ENCODE measurements around the gene DGLUCY.

The DGLUCY gene

DNA sequence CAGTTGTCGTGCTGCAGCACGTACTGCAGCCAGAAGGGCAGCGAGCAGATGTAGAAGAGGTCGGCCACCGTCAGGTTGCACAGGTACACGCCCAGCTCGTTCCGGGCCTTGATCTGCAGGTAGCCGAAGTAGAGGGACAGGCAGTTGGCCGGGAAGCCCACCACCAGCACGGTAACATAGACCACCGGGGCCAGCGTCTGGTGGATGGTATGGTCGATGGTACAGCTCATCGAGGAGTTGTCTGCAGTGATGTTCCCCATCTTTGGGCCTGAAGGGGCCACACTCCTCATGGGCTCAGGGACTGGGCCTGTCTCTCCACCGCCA is 120.9 kb downstream of the DGLUCY start:
- Histone ChIP-seq H3K36me3 (ENCODE audit: control insufficient read depth, insufficient read depth, low read length) (no peaks in the 10 kb centered on the region), H3K4me3 (ENCODE audit: low read length) (no peak overlapping the region)

DNA sequence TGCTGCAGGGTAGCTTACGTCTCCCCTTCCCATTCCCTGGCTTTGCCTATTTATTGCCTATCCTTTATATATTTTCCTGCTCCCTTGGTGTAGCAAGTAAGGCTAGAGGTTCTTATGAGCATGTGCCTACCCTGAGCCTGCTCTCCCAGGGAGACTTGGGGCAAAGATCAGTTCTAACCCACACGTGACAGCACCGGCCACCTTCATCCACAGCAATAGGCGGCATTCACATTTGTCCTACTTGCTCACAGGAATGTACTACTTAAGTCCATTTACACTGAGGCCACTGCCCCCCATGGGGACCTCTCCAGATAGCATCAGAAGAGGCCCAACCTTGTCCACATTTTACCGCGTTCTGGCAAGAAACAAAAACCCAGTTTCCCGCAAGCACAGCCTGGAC is 122.0 kb downstream of the DGLUCY start:
- H3K79me1 ChIP-seq (ENCODE audit: low read length), result no peaks in the 10 kb centered on the region
- no peak overlapping the region for H2AK5ac ChIP-seq (ENCODE audit: low read length)
- no peak overlapping the region for H3K4me3 ChIP-seq (ENCODE audit: low read length)
- H3K4ac ChIP-seq (ENCODE audit: low read depth, low read length), result no peak overlapping the region
- no peaks in the 10 kb centered on the region for H3K36me3 ChIP-seq (ENCODE audit: control insufficient read depth, insufficient read depth, low read length)
- no peak overlapping the region for H4K8ac ChIP-seq (ENCODE audit: low read depth, low read length)
- no peak overlapping the region for H2BK5ac ChIP-seq (ENCODE audit: low read length)
- no peak overlapping the region for H3K18ac ChIP-seq (ENCODE audit: low read length)
- no peak overlapping the region for H4K5ac ChIP-seq (ENCODE audit: low read length)
- no peak overlapping the region for H2BK15ac ChIP-seq (replicated peaks; ENCODE audit: low read depth)
- no peak for DNase-seq
- H3K79me2 ChIP-seq (ENCODE audit: control insufficient read depth, insufficient read depth, low read length), result no peaks in the 10 kb centered on the region
- H3K27me3 ChIP-seq (ENCODE audit: insufficient read depth, low read length, poor library complexity), result no peaks in the 10 kb centered on the region
- no peak overlapping the region for H3K4me2 ChIP-seq (ENCODE audit: low read length)
- no peaks in the 10 kb centered on the region for H3K4me1 ChIP-seq (ENCODE audit: control insufficient read depth, low read depth, low read length)
- H2BK120ac ChIP-seq (ENCODE audit: low read depth, low read length), result no peak overlapping the region
- H3K23ac ChIP-seq (ENCODE audit: low read length), result no peak overlapping the region
- H3K56ac ChIP-seq (ENCODE audit: low read length), result no peak overlapping the region
- WGBS (ENCODE audit: extremely low coverage, insufficient coverage, low lambda C conversion rate), result no CpG with 5 or more reads among the region's 7 CpGs
- H3K9ac ChIP-seq (ENCODE audit: low read length), result no peak overlapping the region
- H3K27ac ChIP-seq (ENCODE audit: low read depth, low read length), result no peak overlapping the region

More for the DNA sequence above, 120.9 kb downstream of the DGLUCY start:
- Histone ChIP-seq H3K4ac (ENCODE audit: low read depth, low read length) (no peak overlapping the region), H3K4me1 (ENCODE audit: control insufficient read depth, low read depth, low read length) (no peaks in the 10 kb centered on the region), H3K9ac (ENCODE audit: low read length) (no peak overlapping the region), H3K18ac (ENCODE audit: low read length) (no peak overlapping the region), H2BK5ac (ENCODE audit: low read length) (no peak overlapping the region), H3K79me2 (ENCODE audit: control insufficient read depth, insufficient read depth, low read length) (no peaks in the 10 kb centered on the region), H3K79me1 (ENCODE audit: low read length) (no peaks in the 10 kb centered on the region), H3K4me2 (ENCODE audit: low read length) (no peak overlapping the region), H4K5ac (ENCODE audit: low read length) (no peak overlapping the region), H4K8ac (ENCODE audit: low read depth, low read length) (no peak overlapping the region), H3K23ac (ENCODE audit: low read length) (no peak overlapping the region), H3K27me3 (ENCODE audit: insufficient read depth, low read length, poor library complexity) (no peaks in the 10 kb centered on the region), H3K27ac (ENCODE audit: low read depth, low read length) (no peak overlapping the region), H2BK15ac (replicated peaks; ENCODE audit: low read depth) (no peak overlapping the region), H3K56ac (ENCODE audit: low read length) (no peak overlapping the region), H2AK5ac (ENCODE audit: low read length) (no peak overlapping the region), H2BK120ac (ENCODE audit: low read depth, low read length) (no peak overlapping the region)
- no peak for DNase-seq
- WGBS (ENCODE audit: extremely low coverage, insufficient coverage, low lambda C conversion rate), result no CpG with 5 or more reads among the region's 16 CpGs

DNA sequence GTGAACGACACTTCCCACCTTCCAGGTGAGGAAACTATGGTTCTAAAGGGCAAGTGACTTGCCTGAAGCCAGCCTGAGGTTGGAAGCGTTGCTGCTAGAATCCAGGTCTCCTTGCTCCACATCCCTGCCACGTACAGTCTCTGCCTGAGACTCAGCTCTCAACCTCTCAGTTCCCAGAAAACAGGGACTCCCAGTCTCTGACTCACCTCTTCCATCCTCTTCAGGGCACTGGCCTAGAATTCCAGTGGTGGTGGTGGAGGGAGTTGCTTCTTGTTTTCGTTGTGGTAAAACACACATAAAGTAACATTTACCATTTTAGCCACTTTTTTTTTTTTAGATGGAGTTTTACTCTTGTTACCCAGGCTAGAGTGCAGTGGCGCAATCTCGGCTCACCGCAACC is 123.3 kb downstream of the DGLUCY start:
- H2BK15ac ChIP-seq (replicated peaks; ENCODE audit: low read depth), result no peak overlapping the region
- H3K4ac ChIP-seq (ENCODE audit: low read depth, low read length), result no peak overlapping the region
- H3K4me1 ChIP-seq (ENCODE audit: control insufficient read depth, low read depth, low read length), result no peaks in the 10 kb centered on the region
- H3K18ac ChIP-seq (ENCODE audit: low read length), result no peak overlapping the region
- H3K4me2 ChIP-seq (ENCODE audit: low read length), result no peak overlapping the region
- no peak overlapping the region for H4K5ac ChIP-seq (ENCODE audit: low read length)
- H3K79me2 ChIP-seq (ENCODE audit: control insufficient read depth, insufficient read depth, low read length), result no peaks in the 10 kb centered on the region
- H3K4me3 ChIP-seq (ENCODE audit: low read length), result no peak overlapping the region
- H2BK120ac ChIP-seq (ENCODE audit: low read depth, low read length), result no peak overlapping the region
- H4K8ac ChIP-seq (ENCODE audit: low read depth, low read length), result no peak overlapping the region
- H3K27me3 ChIP-seq (ENCODE audit: insufficient read depth, low read length, poor library complexity), result no peaks in the 10 kb centered on the region
- H2AK5ac ChIP-seq (ENCODE audit: low read length), result no peak overlapping the region
- no peak overlapping the region for H2BK5ac ChIP-seq (ENCODE audit: low read length)
- H3K23ac ChIP-seq (ENCODE audit: low read length), result no peak overlapping the region
- no peak overlapping the region for H3K56ac ChIP-seq (ENCODE audit: low read length)
- H3K9ac ChIP-seq (ENCODE audit: low read length), result no peak overlapping the region
- DNase-seq, result no peak
- no peaks in the 10 kb centered on the region for H3K79me1 ChIP-seq (ENCODE audit: low read length)
- WGBS (ENCODE audit: extremely low coverage, insufficient coverage, low lambda C conversion rate), result no CpG with 5 or more reads among the region's 7 CpGs
- no peak overlapping the region for H3K27ac ChIP-seq (ENCODE audit: low read depth, low read length)
- H3K36me3 ChIP-seq (ENCODE audit: control insufficient read depth, insufficient read depth, low read length), result no peaks in the 10 kb centered on the region

DNA sequence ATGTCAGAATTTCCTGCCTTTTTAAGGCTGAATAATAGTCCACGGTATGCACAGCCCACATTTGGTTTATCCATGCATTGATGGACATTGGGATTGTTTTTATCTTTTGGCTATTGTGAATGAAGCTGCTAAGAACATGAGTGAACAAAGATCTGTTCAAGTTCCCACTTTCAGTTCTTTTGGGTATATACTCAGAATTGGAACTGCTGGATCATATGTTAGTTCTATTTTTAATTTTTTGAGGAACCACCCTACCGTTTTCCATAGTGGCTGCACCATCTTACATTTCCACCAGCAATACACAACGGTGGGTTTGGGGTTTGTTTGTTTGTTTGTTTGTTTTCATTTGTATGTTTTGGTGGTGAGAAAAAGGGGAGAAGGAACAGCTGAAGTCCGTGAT is 124.2 kb downstream of the DGLUCY start:
- Histone ChIP-seq H3K4me2 (ENCODE audit: low read length) (no peak overlapping the region), H3K18ac (ENCODE audit: low read length) (no peak overlapping the region), H2BK5ac (ENCODE audit: low read length) (no peak overlapping the region), H4K5ac (ENCODE audit: low read length) (no peak overlapping the region), H3K23ac (ENCODE audit: low read length) (no peak overlapping the region), H3K27me3 (ENCODE audit: insufficient read depth, low read length, poor library complexity) (no peaks in the 10 kb centered on the region), H3K79me1 (ENCODE audit: low read length) (no peaks in the 10 kb centered on the region), H2BK15ac (replicated peaks; ENCODE audit: low read depth) (no peak overlapping the region), H3K4me1 (ENCODE audit: control insufficient read depth, low read depth, low read length) (no peaks in the 10 kb centered on the region), H3K36me3 (ENCODE audit: control insufficient read depth, insufficient read depth, low read length) (no peaks in the 10 kb centered on the region), H3K9ac (ENCODE audit: low read length) (no peak overlapping the region), H4K8ac (ENCODE audit: low read depth, low read length) (no peak overlapping the region), H3K79me2 (ENCODE audit: control insufficient read depth, insufficient read depth, low read length) (no peaks in the 10 kb centered on the region), H2AK5ac (ENCODE audit: low read length) (no peak overlapping the region), H3K27ac (ENCODE audit: low read depth, low read length) (no peak overlapping the region), H2BK120ac (ENCODE audit: low read depth, low read length) (no peak overlapping the region), H3K56ac (ENCODE audit: low read length) (no peak overlapping the region), H3K4ac (ENCODE audit: low read depth, low read length) (no peak overlapping the region), H3K4me3 (ENCODE audit: low read length) (no peak overlapping the region)
- no CpG with 5 or more reads among the region's 4 CpGs for WGBS (ENCODE audit: extremely low coverage, insufficient coverage, low lambda C conversion rate)
- DNase-seq, result no peak

DNA sequence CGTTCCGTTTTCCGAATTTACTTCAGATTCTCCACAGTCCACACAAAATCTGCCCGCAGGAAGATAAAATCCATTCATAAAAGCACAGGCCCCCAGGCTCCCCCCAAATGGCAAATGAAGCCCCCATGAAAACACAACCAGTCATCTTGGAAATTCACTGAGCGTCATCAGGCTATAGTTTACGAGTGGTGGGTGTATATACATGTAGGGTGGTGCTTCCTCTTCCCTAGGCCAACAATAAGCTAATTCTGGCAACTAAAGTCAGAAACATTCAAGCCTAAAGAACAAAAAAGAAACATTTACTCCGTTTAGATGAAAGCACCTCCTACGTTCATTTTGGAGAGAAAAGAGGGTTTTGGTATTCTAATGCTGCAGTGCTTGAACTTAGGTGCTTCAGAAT is 124.8 kb downstream of the DGLUCY start:
- Histone ChIP-seq H3K27me3 (ENCODE audit: insufficient read depth, low read length, poor library complexity) (no peaks in the 10 kb centered on the region), H3K23ac (ENCODE audit: low read length) (no peak overlapping the region), H4K8ac (ENCODE audit: low read depth, low read length) (no peak overlapping the region), H2BK5ac (ENCODE audit: low read length) (no peak overlapping the region), H3K9ac (ENCODE audit: low read length) (no peak overlapping the region), H2AK5ac (ENCODE audit: low read length) (no peak overlapping the region), H2BK120ac (ENCODE audit: low read depth, low read length) (no peak overlapping the region), H3K79me2 (ENCODE audit: control insufficient read depth, insufficient read depth, low read length) (no peaks in the 10 kb centered on the region), H3K79me1 (ENCODE audit: low read length) (no peaks in the 10 kb centered on the region), H4K5ac (ENCODE audit: low read length) (no peak overlapping the region), H3K4ac (ENCODE audit: low read depth, low read length) (no peak overlapping the region), H3K36me3 (ENCODE audit: control insufficient read depth, insufficient read depth, low read length) (no peaks in the 10 kb centered on the region), H3K4me3 (ENCODE audit: low read length) (no peak overlapping the region), H3K56ac (ENCODE audit: low read length) (no peak overlapping the region), H3K18ac (ENCODE audit: low read length) (no peak overlapping the region), H3K4me1 (ENCODE audit: control insufficient read depth, low read depth, low read length) (no peaks in the 10 kb centered on the region), H3K27ac (ENCODE audit: low read depth, low read length) (no peak overlapping the region), H2BK15ac (replicated peaks; ENCODE audit: low read depth) (no peak overlapping the region), H3K4me2 (ENCODE audit: low read length) (no peak overlapping the region)
- WGBS (ENCODE audit: extremely low coverage, insufficient coverage, low lambda C conversion rate), result no CpG with 5 or more reads among the region's 8 CpGs
- DNase-seq, result no peak

DNA sequence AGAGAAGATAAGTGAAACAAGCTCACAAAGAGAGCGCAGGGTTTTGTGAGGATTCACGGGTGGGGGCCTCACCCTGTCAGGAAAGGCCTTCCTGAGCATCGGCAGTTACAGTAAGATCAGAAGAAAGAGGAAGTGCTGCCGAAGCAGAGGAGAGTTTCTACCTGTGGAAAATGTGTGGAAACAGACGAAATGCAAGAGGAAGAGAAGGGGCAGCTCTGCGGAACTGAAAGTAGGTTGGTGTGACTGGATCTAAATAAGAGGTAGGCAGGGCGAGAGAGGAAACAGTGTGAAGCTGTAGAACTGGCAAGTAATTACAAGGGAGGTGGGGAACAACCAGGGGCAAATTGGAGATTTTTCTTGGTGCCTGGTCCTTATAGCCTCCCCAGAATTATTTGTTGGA is 128.0 kb downstream of the DGLUCY start:
- DNase-seq, result no peak

More for the DNA sequence above, 128.0 kb downstream of the DGLUCY start:
- Histone ChIP-seq H3K79me2 (ENCODE audit: control insufficient read depth, insufficient read depth, low read length) (no peaks in the 10 kb centered on the region), H2BK120ac (ENCODE audit: low read depth, low read length) (no peak overlapping the region), H4K5ac (ENCODE audit: low read length) (no peak overlapping the region), H2AK5ac (ENCODE audit: low read length) (no peak overlapping the region), H3K23ac (ENCODE audit: low read length) (no peak overlapping the region), H3K79me1 (ENCODE audit: low read length) (no peaks in the 10 kb centered on the region), H3K4me1 (ENCODE audit: control insufficient read depth, low read depth, low read length) (no peaks in the 10 kb centered on the region), H2BK15ac (replicated peaks; ENCODE audit: low read depth) (no peak overlapping the region), H3K4me3 (ENCODE audit: low read length) (no peak overlapping the region), H4K8ac (ENCODE audit: low read depth, low read length) (no peak overlapping the region), H3K27ac (ENCODE audit: low read depth, low read length) (no peak overlapping the region), H2BK5ac (ENCODE audit: low read length) (no peak overlapping the region), H3K4me2 (ENCODE audit: low read length) (no peak overlapping the region), H3K56ac (ENCODE audit: low read length) (no peak overlapping the region), H3K4ac (ENCODE audit: low read depth, low read length) (no peak overlapping the region), H3K36me3 (ENCODE audit: control insufficient read depth, insufficient read depth, low read length) (no peaks in the 10 kb centered on the region), H3K9ac (ENCODE audit: low read length) (no peak overlapping the region), H3K27me3 (ENCODE audit: insufficient read depth, low read length, poor library complexity) (no peaks in the 10 kb centered on the region), H3K18ac (ENCODE audit: low read length) (no peak overlapping the region)
- WGBS (ENCODE audit: extremely low coverage, insufficient coverage, low lambda C conversion rate), result no CpG with 5 or more reads among the region's 7 CpGs

Measured in mesendoderm (in vitro differentiated cells).